HG02970 (cell line): ENCODE results near the gene EGFLAM.

Experiments used
- ATAC-seq: cut with Tn5 transposase; IDR thresholded peaks from one replicate; pipeline ENCODE4 v1.9.1; 2021; ENCODE audit warnings: mild to moderate bottlenecking, moderate library complexity, moderate number of reproducible peaks; ENCODE audit not compliant: unreplicated experiment, low FRiP score

The EGFLAM gene

DNA sequence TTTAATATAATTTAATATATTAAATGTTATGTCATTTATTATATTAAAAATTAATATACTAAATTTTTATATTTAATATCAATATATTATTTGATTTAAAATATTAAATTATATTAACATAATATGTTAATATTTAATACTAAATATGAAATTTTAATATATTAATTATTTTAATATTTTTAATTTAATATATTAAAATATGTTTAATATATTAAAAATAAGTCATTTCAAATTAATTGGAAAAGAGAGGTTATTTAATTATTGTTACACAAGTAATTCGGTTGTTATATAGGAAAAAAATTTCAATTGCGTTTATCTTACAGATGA lies 183.9 kb downstream of the EGFLAM start:
- no peak for ATAC-seq

DNA sequence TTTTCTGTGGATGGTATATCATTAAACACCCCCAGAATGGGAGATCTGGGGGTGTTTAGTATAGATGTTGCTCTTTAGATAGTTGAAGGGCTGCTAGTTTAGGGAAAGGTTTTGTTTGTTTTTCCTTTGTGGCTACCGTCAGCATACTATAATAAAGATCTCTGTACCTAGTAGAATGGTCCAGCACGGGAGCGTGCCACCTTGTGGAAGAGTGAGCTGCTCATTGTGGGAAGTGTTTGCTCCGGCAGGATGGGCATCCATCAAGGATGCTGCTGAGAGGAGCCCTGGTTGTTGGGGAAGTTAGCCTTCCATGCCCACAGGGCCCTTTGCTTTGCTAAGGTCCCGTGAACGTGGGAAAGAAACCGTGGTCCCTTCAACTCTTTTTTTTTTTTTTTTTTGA lies 185.0 kb downstream of the EGFLAM start:
- no peak for ATAC-seq

DNA sequence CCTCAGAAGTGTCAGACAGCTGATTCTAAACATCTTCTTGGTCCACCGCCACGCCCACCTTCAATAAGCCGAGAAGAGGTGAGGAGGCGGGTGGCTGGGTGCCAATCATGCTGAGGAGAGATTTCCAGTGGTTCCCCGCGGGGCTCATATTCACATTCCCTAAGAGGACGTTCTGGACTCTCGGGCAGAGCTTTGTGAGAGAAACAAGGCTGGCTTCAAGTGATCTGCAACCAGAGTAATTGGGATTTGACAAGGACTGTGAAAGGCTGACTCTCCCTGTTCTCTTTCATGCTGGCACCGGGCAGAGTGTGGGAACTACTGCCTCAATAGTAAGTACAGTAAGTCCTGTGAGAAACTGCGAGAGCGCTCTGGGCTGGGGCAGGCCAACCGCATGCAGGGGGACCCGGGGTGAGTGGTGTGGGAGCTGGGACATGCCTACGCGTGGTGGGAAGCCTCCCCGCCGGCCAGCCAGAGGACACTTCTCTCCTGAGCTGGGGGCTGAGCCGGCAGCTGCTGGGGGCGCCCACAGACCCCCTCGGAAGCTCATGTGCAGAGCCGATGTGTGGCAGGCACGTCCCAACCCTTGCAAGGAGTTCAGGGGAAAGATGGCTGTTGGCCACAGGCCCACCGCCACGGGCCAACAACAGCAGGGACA lies 187.1 kb downstream of the EGFLAM start:
- no peak for ATAC-seq

GRCh38 chr5:38446029-38446522 lies 187.7 kb downstream of the EGFLAM start:
- no peak for ATAC-seq

DNA sequence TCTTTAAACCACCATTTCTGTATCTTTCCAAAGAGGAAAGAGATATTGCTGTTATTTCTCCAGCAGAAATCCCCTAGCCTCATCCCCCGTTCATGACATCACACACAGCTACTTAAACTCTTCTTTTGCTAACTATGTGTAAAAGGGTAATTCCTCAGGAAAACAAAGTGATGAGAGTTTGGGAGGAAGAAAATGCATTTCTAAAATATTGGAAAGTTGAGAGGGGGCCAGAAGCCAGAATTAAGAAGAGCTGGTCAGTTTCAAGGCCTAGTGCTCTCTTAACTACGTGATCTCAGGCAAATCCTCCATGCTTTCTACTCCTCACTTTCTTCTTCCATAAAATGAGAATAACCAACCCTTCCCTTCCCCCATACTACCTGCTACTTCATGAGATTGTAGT lies 188.7 kb downstream of the EGFLAM start:
- ATAC-seq: no peak

GRCh38 chr5:38447786-38448185 lies 189.4 kb downstream of the EGFLAM start:
- ATAC-seq: no peak

GRCh38 chr5:38448568-38449350 lies 190.4 kb downstream of the EGFLAM start:
- no peak for ATAC-seq

- ATAC-seq: no peak
Observed at GRCh38 chr5:38450627-38451026, 192.3 kb downstream of the EGFLAM start.

DNA sequence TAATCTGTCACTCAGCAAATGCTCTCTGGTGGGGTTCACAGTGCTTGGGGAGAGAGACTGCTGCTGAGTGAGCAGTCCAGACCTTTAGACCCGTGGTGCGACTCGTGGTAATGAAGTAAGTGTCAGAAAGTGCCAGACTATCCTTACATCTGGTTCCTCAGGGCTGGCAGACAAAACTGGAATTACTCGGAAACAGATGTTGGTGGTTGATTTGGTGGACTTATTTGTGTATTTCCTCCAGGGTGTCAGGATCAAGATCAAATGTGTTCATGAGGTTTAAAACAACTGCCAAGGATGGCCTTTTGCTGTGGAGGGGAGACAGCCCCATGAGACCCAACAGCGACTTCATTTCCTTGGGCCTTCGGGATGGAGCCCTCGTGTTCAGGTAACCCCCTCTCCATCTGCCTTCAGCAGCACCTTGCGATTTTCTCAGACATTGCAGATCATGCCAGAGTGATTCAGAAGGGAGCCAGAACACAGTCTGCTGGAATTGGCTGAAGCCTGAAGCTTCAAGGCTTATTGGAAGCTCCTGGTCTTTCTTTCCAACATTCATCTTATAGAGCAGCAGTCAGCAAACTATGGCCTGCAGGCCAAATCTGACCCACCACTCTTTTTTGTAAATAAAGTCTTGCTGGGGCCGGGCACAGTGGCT lies 192.8 kb downstream of the EGFLAM start:
- ATAC-seq: no peak

- no peak for ATAC-seq
Observed at GRCh38 chr5:38452201-38452600, 193.8 kb downstream of the EGFLAM start.

GRCh38 chr5:38453506-38453905 lies 195.1 kb downstream of the EGFLAM start:
- ATAC-seq: peak; percentile 88

DNA sequence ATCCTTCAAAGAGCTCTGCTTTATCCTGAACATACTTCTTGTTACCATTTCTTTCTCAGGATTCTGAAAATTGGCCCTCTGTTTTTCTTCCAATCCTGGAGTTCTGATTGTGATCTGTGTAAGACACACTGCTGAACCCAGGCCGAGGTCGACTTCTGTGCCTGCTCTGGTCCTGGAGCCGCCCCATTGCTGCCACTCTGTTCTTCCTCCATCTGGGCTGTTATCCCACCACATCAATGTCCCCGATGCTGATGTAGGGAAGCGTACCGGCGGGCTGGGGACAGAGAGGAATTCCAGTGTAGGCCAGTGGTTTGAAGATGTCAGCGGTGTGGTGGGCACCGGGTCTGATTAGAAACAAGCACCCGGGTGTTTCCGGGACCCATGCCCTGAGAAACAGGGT lies 195.6 kb downstream of the EGFLAM start:
- no peak for ATAC-seq

GRCh38 chr5:38455796-38456330 lies 197.5 kb downstream of the EGFLAM start:
- peak; percentile 47 for ATAC-seq

GRCh38 chr5:38456657-38457399 lies 198.5 kb downstream of the EGFLAM start:
- ATAC-seq: no peak

GRCh38 chr5:38458174-38458573 lies 199.8 kb downstream of the EGFLAM start:
- ATAC-seq: no peak

DNA sequence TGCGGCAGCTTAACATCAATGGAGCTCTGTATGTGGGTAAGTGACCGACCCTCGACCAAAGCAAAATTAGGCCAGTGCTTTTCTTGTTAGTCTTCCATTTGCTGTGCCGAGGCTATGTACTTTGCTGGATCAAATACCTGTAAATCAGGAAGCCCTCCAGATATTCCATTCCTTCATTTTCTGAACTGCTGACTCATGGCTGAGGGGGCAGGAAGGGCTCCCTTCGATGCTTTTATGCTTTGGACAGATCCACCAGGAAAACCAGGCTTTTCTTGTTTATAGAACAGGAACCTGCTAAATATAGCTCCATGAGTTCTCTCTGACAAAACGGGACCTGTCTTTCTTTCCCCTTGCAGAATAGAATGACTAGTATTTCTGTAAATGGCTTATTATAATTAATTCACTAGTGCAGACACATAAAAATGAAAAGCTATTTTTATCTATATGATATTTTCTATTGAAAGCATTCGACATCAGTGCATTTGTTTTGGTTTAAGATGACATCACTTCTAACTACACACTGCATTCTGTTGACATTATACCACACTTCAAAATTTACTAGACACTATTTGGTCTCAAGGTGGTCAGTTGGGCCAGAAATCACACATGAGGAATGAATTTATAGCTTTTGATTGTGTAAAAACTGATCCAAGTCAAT lies 204.7 kb downstream of the EGFLAM start:
- no peak for ATAC-seq

DNA sequence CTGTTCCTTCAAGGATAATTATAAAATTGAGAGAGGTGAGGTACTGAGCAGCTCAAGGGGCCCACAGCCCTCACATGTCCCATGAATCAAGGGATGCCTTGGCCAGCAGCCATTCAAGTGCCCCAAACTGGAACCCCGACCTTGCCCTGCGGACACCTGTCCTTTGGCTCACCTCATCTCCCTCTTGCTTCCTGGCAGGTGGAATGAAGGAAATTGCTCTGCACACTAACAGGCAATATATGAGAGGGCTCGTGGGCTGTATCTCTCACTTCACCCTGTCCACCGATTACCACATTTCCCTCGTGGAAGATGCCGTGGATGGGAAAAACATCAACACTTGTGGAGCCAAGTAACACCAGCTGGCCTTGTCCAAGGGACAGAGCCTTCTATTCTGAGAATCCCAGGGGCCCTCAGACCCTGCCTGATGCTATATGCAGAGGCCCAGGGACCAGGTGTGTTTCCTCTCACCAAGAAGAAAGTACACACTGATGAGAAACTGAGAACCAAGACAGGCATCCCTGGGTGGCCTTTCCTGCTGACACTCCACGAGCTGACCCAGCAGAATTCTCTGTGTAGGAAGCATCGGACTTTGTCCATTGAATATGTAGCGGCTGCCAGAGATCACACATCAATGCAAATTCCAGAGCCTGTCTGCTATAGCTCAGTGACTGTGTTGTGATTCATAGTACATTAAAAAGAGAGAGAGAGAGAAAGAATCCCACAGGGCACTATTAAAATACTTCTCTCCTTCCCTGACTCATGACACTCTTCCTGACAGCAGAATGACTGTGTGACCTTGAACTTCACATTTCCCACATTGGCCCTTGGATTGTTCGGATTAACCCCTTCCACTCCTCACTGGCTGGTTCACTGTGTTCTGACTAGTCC lies 205.5 kb downstream of the EGFLAM start:
- no peak for ATAC-seq

GRCh38 chr5:38465061-38465460 lies 206.7 kb downstream of the EGFLAM start:
- no peak for ATAC-seq
